GM21737 (cell line): ENCODE data around the gene XXYLT1.

Experiments
- ATAC-seq: cut with Tn5 transposase; IDR thresholded peaks from one replicate; pipeline ENCODE4 v1.9.1; 2021; ENCODE audit warnings: mild to moderate bottlenecking, moderate library complexity; ENCODE audit not compliant: unreplicated experiment

XXYLT1 gene

DNA sequence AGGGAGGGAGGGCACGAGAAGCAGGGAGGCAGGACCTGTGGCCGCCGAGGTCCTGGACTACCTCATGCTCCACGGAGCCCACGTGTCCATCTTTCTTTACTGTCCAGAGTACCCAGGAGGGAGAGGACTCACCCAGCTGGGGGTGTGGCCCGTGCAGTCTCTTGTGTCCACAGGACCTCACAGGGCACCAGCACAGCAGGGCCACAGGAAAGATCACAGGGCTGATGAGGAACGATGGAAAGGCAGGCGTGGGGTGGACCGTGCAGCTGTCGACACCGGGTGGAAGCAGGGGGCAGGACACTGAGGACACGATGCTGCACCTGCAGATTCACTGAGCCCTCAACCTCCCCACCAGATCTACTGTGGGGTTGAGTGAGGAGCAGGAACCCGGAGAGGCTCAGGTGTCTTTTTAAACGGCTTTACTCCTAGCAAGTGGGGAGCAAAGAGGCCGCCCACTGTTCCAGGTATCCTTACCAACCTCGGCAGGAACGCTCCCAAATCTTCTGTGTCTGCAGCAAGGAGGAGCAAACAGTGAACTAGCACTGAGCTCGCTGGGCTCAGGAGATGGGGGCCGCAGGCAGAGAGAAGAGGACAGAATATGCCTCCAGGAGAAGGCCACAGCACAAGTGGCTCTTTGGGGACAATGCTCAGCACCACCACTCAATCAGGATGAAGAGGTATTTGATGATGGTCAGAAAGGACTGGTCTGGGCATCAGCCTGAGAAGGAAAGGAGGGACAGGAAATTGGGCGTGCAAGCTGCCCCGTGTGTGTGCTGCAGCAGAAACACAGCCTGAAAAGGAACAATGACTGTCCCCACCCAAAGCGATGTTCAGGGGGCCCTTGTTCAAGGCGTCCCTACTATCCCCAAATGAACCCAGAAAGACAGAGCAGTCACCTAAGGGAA lies 198.8 kb downstream of the XXYLT1 start:
- no peak for ATAC-seq

GRCh38 chr3:195071011-195071728 lies 199.8 kb downstream of the XXYLT1 start:
- no peak for ATAC-seq

GRCh38 chr3:195070336-195070735 lies 200.6 kb downstream of the XXYLT1 start:
- no peak for ATAC-seq

- ATAC-seq = no peak
Measured at GRCh38 chr3:195069501-195070251, 201.3 kb downstream of the XXYLT1 start.

DNA sequence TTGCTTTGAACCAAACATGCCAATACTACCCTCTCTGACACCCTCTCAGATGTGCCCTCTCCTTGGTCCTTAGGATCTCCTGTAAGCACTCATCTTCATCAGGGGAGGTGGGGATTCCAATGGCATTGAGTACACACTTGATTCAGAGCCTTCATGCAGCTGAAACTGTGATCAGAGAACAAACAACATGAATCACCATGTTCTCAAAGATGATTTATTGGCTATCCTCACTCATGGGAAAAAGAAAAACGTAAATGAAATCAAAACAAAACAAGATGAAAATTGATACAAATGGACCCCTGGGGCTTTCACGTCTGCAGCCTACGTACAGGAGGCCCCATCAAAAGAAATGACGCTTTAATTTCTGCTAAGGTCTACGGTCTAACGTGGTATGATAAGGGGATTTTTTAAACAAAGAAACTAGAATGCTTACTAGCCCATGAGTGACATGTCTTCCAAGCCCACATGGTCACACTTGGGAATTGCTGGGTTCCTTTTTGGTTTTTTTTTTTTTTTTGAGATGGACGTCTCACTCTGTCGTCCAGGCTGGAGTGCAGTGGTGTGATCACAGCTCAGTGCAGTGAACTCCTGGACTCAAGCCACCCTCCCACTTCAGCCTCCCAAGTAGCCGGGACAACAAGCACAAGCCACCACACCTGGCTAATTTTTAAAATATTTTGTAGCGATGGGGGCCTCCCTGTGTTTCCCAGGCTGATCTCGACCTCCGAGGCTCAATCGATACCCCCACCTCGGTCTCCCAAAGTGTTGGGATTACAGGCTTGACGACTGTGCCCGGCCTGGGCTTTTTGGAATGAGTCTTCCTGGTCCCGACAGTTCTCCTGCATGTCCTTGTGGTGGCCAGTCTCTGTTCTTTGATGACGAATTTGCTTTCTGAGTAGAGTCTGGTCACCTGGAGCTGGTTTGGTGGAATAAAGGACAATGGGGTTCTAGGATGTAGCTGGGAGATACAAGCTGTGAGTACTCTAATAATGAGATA lies 202.6 kb downstream of the XXYLT1 start:
- no peak for ATAC-seq

- ATAC-seq = no peak
Measured at GRCh38 chr3:195066441-195066841, 204.5 kb downstream of the XXYLT1 start.

DNA sequence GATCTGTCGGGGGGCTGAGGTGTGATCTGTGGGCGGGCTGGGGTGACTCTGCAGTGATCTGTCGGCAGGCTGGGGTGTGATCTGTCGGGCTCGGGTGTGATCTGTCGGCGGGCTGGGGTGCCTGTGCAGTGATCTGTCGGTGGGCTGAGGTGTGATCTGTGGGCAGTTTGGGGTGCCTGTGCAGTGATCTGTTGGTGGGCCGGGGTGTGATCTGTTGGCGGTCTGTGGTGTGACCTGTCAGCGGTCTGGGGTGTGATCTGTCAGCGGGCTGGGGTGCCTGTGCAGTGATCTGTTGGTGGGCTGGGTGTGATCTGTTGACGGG lies 205.1 kb downstream of the XXYLT1 start:
- ATAC-seq = no peak

DNA sequence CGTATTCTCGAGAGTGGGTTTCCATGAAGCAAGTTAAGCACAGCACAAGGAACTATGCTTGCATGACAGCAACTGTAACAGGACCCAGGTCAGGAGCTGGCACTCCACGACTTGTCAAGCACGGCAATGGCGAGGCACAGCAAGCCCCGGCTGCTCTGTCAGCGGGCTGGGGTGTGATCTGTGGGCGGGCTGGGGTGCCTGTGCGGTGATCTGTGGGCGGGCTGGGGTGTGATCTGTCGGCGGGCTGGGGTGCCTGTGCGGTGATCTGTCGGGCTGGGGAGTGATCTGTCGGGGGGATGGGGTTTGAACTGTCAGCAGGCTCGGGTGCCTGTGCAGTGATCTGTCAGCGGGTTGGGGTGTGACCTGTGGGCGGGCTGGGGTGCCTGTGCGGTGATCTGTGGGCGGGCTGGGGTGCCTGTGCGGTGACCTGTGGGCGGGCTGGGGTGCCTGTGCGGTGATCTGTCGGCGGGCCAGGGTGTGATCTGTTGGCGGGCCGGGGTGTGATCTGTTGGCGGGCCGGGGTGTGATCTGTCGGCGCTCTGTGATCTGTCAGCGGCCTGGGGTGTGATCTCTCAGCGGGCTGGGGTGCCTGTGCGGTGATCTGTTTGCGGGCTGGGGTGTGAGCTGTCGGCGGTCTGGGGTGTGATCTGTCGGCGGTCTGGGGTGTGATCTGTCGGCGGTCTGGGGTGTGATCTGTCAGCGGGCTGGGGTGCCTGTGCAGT lies 205.7 kb downstream of the XXYLT1 start:
- ATAC-seq = no peak

- no peak for ATAC-seq
Measured at GRCh38 chr3:195064300-195064931, 206.5 kb downstream of the XXYLT1 start.

- no peak for ATAC-seq
Measured at GRCh38 chr3:195063581-195064193, 207.3 kb downstream of the XXYLT1 start.

DNA sequence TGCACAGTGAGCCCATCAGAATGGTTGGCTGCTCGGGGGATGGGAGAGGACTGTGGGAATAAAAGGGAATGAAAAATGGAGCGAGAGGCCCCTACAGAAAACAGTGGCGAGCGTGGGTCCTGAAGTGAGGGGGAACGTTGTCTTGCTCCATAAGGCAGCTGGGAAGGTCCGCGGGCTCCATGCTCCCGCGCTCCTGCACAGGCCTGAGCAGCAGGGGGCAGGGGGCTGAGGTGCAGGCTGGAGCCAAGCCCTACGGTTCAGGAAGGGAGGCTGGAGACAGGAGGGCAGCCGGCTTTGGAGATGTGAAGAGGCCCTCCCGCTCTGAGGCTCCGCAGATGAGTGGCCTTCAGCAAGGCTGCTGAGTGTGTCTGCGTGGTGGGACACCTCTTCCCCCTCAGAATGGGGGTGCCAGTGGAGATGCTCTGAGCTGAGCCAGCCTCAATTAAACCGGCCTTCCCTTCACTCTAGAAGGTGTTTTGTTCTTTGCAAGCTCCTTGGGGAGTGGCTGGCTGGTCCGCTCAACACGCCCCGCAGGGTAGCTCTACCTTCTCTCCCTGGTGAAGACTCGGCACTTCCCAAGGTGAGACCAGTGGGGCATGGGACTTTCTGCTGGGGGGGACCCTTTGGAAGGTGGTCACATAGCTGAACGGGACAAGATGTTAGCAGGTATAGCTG lies 208.0 kb downstream of the XXYLT1 start:
- ATAC-seq = no peak

GRCh38 chr3:195061756-195062655 lies 209.0 kb downstream of the XXYLT1 start:
- ATAC-seq = no peak

GRCh38 chr3:195060531-195061291 lies 210.2 kb downstream of the XXYLT1 start:
- ATAC-seq = no peak

DNA sequence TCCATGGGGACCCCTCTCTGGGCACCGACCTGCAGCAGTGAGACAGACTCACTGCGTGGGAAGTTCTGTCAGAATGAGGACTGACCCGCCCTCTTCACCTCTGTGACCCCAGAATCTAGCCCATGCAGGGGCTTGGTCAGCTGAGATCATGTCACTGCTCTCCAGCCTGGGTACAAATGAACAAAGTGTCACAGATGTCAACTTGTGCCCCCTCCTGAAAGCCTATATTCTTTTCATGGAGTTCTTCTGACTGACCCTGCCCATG lies 210.8 kb downstream of the XXYLT1 start:
- ATAC-seq = no peak

DNA sequence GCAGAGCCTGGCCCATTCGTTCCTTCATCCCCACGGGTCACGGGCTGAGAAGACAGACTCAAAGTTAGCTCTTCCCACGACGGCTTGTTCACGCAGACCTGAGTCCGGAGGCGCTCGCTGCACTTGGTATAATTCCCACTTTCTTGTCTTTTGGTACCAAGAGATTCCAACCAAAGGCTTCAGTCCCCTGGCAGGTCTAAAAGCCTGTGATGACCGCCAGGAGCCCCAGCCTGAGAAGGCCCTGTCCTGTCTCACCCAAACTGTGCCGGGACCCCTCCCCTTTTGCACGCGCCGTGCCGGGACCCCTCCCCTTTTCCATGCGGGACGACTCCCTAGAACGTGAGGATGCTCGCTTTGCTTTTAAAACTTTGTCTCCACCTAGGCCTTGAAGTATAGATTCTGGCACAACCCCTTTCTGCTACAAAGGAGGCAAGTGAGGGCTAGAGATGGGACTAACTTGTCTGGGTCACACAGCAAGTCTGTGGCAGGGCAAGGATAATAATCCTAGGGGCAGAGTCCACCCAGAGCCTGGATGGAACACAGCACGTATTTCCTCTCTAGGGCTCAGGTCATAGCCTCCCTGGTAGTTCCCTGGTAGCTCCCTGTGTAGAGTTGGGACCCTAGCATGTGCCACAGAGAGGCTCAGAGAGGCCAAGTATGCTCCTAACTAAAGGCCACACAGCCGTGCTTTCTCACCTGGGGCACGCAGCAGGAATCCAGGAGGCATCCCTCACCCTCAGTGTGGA lies 211.3 kb downstream of the XXYLT1 start:
- ATAC-seq = no peak

- ATAC-seq = no peak
Measured at GRCh38 chr3:195059006-195059350, 212.0 kb downstream of the XXYLT1 start.
